AG04449 (cell line): ENCODE results near the gene DPYSL4.

ENCODE experiments used
- CTCF ChIA-PET: fragments of 350-600 bp; formaldehyde crosslinking; extraction: SDS; loops from one replicate; lab custom pipeline; 2021; ENCODE audit warnings: antibody characterized with exemption; lab: Yijun Ruan, JAX
- POLR2A ChIA-PET: fragments of 400-600, 350-600 bp; formaldehyde crosslinking; extraction: SDS; loops from one replicate; lab custom pipeline; 2020; ENCODE audit warnings: antibody characterized with exemption, inconsistent platforms; lab: Yijun Ruan, JAX
- DNase-seq: peaks from one replicate; pipeline ENCODE4 v3.0.0-alpha.2; 2010; ENCODE audit warnings: low read depth, low spot score
- H3K4me3 ChIP-seq: 2 replicates; pipeline ENCODE4 v1.5.1; 2011; ENCODE audit warnings: low read depth, mild to moderate bottlenecking, control low read depth, low read length
- TF ChIP-seq, protein P1 (sequence below): IDR thresholded peaks from one replicate; pipeline ENCODE4 v1.5.1; 2011; ENCODE audit warnings: mild to moderate bottlenecking, moderate library complexity, low read length, control low read depth, inconsistent platforms; ENCODE audit not compliant: insufficient read depth; ENCODE audit errors: missing control alignments

DPYSL4 gene

GRCh38 chr10:132140167-132140925, 46.4 kb upstream of the DPYSL4 start:
- no peak overlapping the region for H3K4me3 ChIP-seq
- CTCF ChIA-PET = no interaction called here
- TF ChIP-seq, protein P1, sequence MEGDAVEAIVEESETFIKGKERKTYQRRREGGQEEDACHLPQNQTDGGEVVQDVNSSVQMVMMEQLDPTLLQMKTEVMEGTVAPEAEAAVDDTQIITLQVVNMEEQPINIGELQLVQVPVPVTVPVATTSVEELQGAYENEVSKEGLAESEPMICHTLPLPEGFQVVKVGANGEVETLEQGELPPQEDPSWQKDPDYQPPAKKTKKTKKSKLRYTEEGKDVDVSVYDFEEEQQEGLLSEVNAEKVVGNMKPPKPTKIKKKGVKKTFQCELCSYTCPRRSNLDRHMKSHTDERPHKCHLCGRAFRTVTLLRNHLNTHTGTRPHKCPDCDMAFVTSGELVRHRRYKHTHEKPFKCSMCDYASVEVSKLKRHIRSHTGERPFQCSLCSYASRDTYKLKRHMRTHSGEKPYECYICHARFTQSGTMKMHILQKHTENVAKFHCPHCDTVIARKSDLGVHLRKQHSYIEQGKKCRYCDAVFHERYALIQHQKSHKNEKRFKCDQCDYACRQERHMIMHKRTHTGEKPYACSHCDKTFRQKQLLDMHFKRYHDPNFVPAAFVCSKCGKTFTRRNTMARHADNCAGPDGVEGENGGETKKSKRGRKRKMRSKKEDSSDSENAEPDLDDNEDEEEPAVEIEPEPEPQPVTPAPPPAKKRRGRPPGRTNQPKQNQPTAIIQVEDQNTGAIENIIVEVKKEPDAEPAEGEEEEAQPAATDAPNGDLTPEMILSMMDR = no peak
- POLR2A ChIA-PET = no interaction called here
- no peak for DNase-seq

DNA sequence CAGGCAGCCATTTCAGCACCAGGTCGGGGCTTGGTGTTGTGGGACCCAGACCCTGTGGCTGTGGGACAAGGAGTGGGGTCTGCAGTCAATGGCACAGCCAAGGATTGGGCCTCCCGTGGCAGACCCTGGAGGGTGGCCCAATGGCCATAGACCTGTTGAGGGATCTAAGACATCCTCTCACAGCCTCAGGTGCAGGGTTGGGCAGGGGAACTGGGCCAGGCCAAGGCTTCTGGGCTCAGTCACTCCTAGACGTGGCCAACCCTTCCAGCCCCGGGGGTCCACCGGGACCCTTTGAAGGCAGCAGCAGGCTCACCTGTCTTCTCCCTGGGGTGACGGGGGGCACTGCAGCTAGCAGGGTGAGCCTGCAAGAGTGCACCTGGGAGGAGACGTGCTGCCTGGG, 45.7 kb upstream of the DPYSL4 start:
- H3K4me3 ChIP-seq = no peak overlapping the region
- TF ChIP-seq, protein P1 = no peak
- ChIA-PET CTCF (interaction anchor here (1.5 kb wide), 1 partner anchor 15 kb away, joined by 3 read pairs; no protein-coding TSS in a partner anchor), POLR2A (no interaction called here)
- DNase-seq = no peak

GRCh38 chr10:132141526-132142395, 45.0 kb upstream of the DPYSL4 start:
- H3K4me3 ChIP-seq = no peak overlapping the region
- no peak for DNase-seq
- ChIA-PET CTCF (interaction anchor here (0.6 to 2.2 kb wide), 9 partner anchors 8 to 256 kb away, joined by 3 to 13 read pairs (median 3); partner anchors contain the start of gene JAKMIP3), POLR2A (no interaction called here)
- TF ChIP-seq, protein P1 = no peak

DNA sequence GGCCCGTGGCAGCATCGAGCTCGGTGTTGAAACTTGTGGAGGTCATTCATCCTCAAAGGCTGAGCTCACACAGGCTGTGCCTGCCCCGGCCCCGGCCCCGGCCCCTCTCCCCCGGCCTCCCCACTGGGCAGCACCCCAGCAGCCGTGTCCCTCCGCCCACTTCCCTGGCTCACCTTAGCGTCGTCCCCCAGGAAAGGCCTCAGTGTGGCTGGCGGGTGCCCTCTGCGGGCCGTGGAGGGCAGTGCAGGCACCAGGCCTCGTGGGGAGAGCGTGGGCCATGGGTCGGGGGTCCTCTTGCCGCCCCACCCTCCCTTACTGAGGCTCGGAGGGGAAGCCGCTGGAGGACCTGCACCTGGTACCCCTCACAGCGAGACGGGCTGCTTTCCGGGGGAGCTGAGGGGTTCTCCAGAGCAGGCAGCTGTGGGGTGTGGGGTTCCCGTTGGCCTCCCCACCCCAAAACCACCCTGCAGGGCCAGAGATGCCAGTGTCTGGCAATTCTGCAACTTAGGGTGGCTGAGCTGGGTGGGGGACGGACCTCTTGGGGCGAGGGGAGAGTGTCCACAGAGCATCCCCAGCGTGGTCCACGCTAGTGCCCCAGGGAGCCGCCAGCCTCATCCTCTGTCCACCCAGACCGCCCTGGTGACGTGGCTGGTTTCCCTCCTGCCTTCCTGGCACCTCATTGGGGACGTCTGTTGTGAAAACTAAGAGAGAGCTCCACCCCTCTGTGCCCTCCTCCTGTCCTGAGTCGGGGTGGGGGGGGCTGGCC, 44.2 kb upstream of the DPYSL4 start:
- no peak for DNase-seq
- TF ChIP-seq, protein P1 = peak; percentile 85
- no peak overlapping the region for H3K4me3 ChIP-seq
- ChIA-PET POLR2A (no interaction called here), CTCF (interaction anchor here (0.6 to 2.2 kb wide), 11 partner anchors 8 to 257 kb away, joined by 3 to 13 read pairs (median 3); partner anchors contain the start of gene JAKMIP3)

- H3K4me3 ChIP-seq = no peak overlapping the region
- DNase-seq = no peak
- TF ChIP-seq, protein P1 = no peak
- CTCF ChIA-PET = interaction anchor here (0.9 to 2.2 kb wide), 8 partner anchors 9 to 257 kb away, joined by 3 to 13 read pairs (median 3); partner anchors contain the start of gene JAKMIP3
- POLR2A ChIA-PET = no interaction called here
Observed at GRCh38 chr10:132143162-132143561, 43.6 kb upstream of the DPYSL4 start.
